Lung (tissue), 12 donors: ENCODE measurements around the gene HELZ2. TPM values are rescaled to one million over a fixed set of nuclear protein-coding genes. Genes with fewer than 3 reads are reported as not detected.

Experiments
- ATAC-seq: fragments of 200-7000 bp; cut with Tn5 transposase; one replicate; pipeline ENCODE4 v1.9.1; 2020; ENCODE audit warnings: moderate number of reproducible peaks; ENCODE audit not compliant: insufficient read depth, low FRiP score
- DNase-seq, 3 donors: peaks; one replicate each; pipeline ENCODE4 v3.0.0-alpha.2; 2013 to 2017
- H3K27ac ChIP-seq, 2 donors: one replicate each; pipeline ENCODE4 v1.5.1; 2013; ENCODE audit warnings: mild to moderate bottlenecking in 2 of 2, moderate library complexity in 2 of 2, control low read depth in 1 of 2, inconsistent platforms in 1 of 2, low read depth in 1 of 2, low read length in 1 of 2
- H3K27me3 ChIP-seq, 3 donors: one replicate each; pipeline ENCODE4 v1.5.1; 2013; ENCODE audit warnings: low read length in 2 of 3; ENCODE audit not compliant: control insufficient read depth in 3 of 3, insufficient read depth in 3 of 3
- H3K36me3 ChIP-seq, 4 donors: one replicate each; pipeline ENCODE4 v1.5.1; 2013; ENCODE audit warnings: low read length in 4 of 4, mild to moderate bottlenecking in 1 of 4, moderate library complexity in 1 of 4; ENCODE audit not compliant: control insufficient read depth in 4 of 4, insufficient read depth in 4 of 4
- H3K4me1 ChIP-seq, 5 donors: one replicate each; pipeline ENCODE4 v1.5.1; 2013; ENCODE audit warnings: low read length in 5 of 5, mild to moderate bottlenecking in 2 of 5, moderate library complexity in 1 of 5; ENCODE audit not compliant: control insufficient read depth in 5 of 5, insufficient read depth in 5 of 5
- H3K4me3 ChIP-seq: one replicate; pipeline ENCODE4 v1.5.1; 2013; ENCODE audit warnings: mild to moderate bottlenecking, control low read depth, moderate library complexity
- H3K9ac ChIP-seq, 2 donors: one replicate each; pipeline ENCODE4 v1.5.1; 2013; ENCODE audit warnings: low read length in 2 of 2, control low read depth in 1 of 2; ENCODE audit not compliant: insufficient read depth in 1 of 2
- H3K9me3 ChIP-seq, 4 donors: one replicate each; pipeline ENCODE4 v1.5.1; 2013; ENCODE audit warnings: low read length in 3 of 4, mild to moderate bottlenecking in 1 of 4, moderate library complexity in 1 of 4; ENCODE audit not compliant: control insufficient read depth in 4 of 4, insufficient read depth in 3 of 4
- CTCF ChIP-seq: IDR thresholded peaks from 2 replicates; pipeline ENCODE4 v1.5.1; 2012; ENCODE audit warnings: mild to moderate bottlenecking; ENCODE audit errors: control extremely low read depth, extremely low read depth
- WGBS, 2 donors: extraction: QIAGEN DNeasy Blood & Tissue Kit; methylation state at CpG; one replicate each; pipeline ENCODE4 v1.1.7; 2013; 5-methylcytosine and 5-hydroxymethylcytosine counted together
- polyA plus RNA-seq, 2 donors: library from polyadenylated mRNA; stranded (reverse); fragments of 200-250 nt; gene quantifications; one replicate each; pipeline ENCODE4 v1.2.1, GENCODE V29; 2013
- total RNA-seq, 2 donors: library from RNA; depleted of rRNA in 1 of 2; stranded (reverse); fragments of >200 nt in 1 of 2; gene quantifications; one replicate each; pipeline ENCODE4 v1.2.1, GENCODE V29; 2014 to 2021
- donor health status: control.
- donor health status: control.
- donor health status: Bipolar disorder and iron deficiency.
- donor health status: healthy.
- donor health status: DM: yes; HTN: yes; CAD: no.

Gene HELZ2
- total and polyA plus RNA-seq, 4 donors, result 9.0 to 47.2 (median 25.4) TPM

DNA sequence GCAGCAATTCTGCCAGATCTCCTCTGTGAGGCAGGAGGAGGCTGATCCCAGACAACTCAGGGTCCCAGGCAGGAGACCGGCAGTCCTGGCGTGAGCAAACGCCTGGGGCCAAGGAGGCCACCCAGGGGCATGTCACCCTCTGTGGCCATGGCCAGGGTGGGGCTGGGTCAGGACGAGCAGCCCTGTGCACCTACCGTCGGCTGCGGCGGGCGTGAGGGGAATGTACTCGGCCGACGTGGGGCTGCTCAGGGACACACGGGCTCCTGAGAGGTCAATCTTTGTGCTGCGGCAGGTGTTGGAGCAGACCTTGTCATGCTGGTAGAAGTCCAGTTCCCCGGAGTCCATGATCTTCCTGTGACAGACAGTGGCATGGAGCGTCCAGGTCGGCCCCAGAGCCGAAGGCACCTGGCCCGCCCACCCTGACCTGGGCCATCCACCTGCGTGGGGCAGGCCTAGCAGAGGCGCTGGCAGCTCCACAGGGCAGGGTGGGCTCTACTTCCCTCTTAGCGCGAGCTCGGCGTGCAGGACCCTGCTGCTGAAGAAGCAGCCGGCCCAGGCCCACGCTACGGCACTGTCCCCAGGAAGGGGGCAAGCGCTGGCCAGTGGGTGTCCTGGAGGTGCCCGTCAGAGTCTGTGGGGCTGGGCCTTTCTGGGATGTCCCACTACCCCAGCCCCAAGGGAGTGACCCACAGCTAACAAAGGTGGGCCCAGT is 21.5 kb upstream of the HELZ2 start:
- TF ChIP-seq CTCF, result no peak
- Histone ChIP-seq H3K4me1 (no peaks in the 10 kb centered on the region), H3K9ac (no peak overlapping the region), H3K9me3 (no peaks in the 10 kb centered on the region), H3K27ac (no peak overlapping the region), H3K4me3 (no peak overlapping the region), H3K36me3 (peaks cover 11 to 54% (median 18%) of the 10 kb centered on the region in 4 donors), H3K27me3 (no peaks in the 10 kb centered on the region)
- 94 to 96% methylated on average over 29 to 30 of the region's 30 CpGs for WGBS, 2 donors
- no peak for ATAC-seq
- no peak for DNase-seq

GRCh38 chr20:63594043-63594561 is 20.1 kb upstream of the HELZ2 start:
- no peaks in the 10 kb centered on the region for H3K4me1 ChIP-seq
- ATAC-seq (no peak), DNase-seq (no peak)
- H3K4me3 ChIP-seq, result no peak overlapping the region
- no peaks in the 10 kb centered on the region for H3K27me3 ChIP-seq
- H3K9me3 ChIP-seq, result no peaks in the 10 kb centered on the region
- TF ChIP-seq CTCF, result no peak
- peaks cover 14 to 62% (median 20%) of the 10 kb centered on the region in 4 donors for H3K36me3 ChIP-seq
- H3K9ac ChIP-seq, result no peak overlapping the region
- 78 to 93% methylated on average over 10 of the region's 10 CpGs for WGBS, 2 donors
- no peak overlapping the region for H3K27ac ChIP-seq

DNA sequence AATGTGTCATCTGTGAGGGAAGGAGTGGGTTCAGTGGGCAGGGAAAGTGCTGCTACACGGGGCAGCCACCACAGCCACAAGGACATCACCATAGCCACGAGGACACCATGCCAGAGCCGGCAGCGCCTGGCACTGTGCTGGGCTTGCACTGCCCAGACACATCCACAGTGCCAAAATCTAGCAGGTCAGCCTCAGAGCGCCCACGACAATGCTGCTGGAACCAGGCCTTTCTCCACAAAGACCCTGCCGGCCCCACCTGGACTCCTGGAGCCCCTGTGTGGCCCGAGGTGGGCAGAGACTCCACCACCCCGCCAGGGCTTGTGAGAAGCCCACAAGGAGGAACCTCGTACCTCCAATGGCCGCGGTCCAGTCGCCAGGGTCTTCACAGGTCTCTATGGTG is 18.6 kb upstream of the HELZ2 start:
- 95 to 97% methylated on average over 13 of the region's 13 CpGs for WGBS, 2 donors
- no peak overlapping the region for H3K4me3 ChIP-seq
- DNase-seq (no peak), ATAC-seq (no peak)
- no peak for TF ChIP-seq CTCF
- H3K27ac ChIP-seq, result no peak overlapping the region
- peaks cover 14 to 63% (median 17%) of the 10 kb centered on the region in 4 donors for H3K36me3 ChIP-seq
- H3K4me1 ChIP-seq, result no peaks in the 10 kb centered on the region
- H3K9me3 ChIP-seq, result no peaks in the 10 kb centered on the region
- no peaks in the 10 kb centered on the region for H3K27me3 ChIP-seq
- no peak overlapping the region for H3K9ac ChIP-seq
